ENCODE results near the gene TSNAX. TPM values are rescaled to one million over a fixed set of nuclear protein-coding genes. Genes with fewer than 3 reads are reported as not detected.
A peak's percentile ranks its signal among the peaks of the same experiment; 100 is the strongest.

Gene TSNAX
- total RNA-seq, 1 experiment from 2014 or later = 38.0 TPM

DNA sequence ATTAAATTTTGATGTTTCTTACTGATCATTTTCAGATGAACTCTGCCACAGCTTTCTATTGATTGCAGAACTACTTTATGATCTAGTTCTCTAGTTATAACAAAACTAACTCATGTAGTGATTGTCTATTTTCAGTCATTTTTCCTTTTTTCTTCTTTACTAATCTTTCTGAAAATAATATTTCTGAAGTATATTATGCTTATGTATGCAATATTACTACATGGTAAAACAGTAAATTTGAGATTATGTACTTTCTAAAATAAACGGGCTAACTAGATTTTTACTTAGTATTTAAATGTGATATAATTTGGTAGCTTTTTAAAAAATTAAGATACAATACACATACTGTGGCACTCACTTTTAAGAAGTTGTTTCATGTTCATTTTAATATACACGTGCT, 7.6 kb downstream of the TSNAX start:
- H3K36me3 Mint-ChIP-seq = peaks cover 63% of the 10 kb centered on the region
- ATAC-seq = no peak
- TF ChIP-seq, protein P1, sequence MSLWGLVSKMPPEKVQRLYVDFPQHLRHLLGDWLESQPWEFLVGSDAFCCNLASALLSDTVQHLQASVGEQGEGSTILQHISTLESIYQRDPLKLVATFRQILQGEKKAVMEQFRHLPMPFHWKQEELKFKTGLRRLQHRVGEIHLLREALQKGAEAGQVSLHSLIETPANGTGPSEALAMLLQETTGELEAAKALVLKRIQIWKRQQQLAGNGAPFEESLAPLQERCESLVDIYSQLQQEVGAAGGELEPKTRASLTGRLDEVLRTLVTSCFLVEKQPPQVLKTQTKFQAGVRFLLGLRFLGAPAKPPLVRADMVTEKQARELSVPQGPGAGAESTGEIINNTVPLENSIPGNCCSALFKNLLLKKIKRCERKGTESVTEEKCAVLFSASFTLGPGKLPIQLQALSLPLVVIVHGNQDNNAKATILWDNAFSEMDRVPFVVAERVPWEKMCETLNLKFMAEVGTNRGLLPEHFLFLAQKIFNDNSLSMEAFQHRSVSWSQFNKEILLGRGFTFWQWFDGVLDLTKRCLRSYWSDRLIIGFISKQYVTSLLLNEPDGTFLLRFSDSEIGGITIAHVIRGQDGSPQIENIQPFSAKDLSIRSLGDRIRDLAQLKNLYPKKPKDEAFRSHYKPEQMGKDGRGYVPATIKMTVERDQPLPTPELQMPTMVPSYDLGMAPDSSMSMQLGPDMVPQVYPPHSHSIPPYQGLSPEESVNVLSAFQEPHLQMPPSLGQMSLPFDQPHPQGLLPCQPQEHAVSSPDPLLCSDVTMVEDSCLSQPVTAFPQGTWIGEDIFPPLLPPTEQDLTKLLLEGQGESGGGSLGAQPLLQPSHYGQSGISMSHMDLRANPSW (CRISPR knock-in tag; conservative IDR thresholded peaks at IDR 0.05; ENCODE audit: low read depth) = no peak
- TF ChIP-seq SMAD3 (CRISPR knock-in tag; IDR thresholded peaks at IDR 0.05; ENCODE audit: borderline replicate concordance) (no peak), ATF6 (CRISPR knock-in tag; IDR thresholded peaks at IDR 0.05) (no peak), FOXJ3 (CRISPR knock-in tag; IDR thresholded peaks at IDR 0.05; ENCODE audit: borderline replicate concordance) (no peak), NFE2L1 (CRISPR knock-in tag; IDR thresholded peaks at IDR 0.05) (no peak), SP1 (CRISPR knock-in tag; conservative IDR thresholded peaks at IDR 0.05) (no peak), ZNF263 (CRISPR knock-in tag; IDR thresholded peaks at IDR 0.05; ENCODE audit: low read depth) (no peak), SMAD4 (CRISPR knock-in tag; IDR thresholded peaks at IDR 0.05) (no peak), PRRX2 (CRISPR knock-in tag; IDR thresholded peaks at IDR 0.05) (no peak), ZNF423 (CRISPR knock-in tag; IDR thresholded peaks at IDR 0.05) (no peak), ZSCAN18 (CRISPR knock-in tag; IDR thresholded peaks at IDR 0.05) (no peak), FOXP4 (CRISPR knock-in tag; IDR thresholded peaks at IDR 0.05) (no peak)
- TF ChIP-seq, protein P2, sequence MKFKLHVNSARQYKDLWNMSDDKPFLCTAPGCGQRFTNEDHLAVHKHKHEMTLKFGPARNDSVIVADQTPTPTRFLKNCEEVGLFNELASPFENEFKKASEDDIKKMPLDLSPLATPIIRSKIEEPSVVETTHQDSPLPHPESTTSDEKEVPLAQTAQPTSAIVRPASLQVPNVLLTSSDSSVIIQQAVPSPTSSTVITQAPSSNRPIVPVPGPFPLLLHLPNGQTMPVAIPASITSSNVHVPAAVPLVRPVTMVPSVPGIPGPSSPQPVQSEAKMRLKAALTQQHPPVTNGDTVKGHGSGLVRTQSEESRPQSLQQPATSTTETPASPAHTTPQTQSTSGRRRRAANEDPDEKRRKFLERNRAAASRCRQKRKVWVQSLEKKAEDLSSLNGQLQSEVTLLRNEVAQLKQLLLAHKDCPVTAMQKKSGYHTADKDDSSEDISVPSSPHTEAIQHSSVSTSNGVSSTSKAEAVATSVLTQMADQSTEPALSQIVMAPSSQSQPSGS (CRISPR knock-in tag; IDR thresholded peaks at IDR 0.05; ENCODE audit: borderline replicate concordance, low read depth) = no peak
- H3K9me3 Mint-ChIP-seq = peaks cover 10% of the 10 kb centered on the region
- H3K27me3 Mint-ChIP-seq (ENCODE audit: low read depth) = no peaks in the 10 kb centered on the region
- ChIA-PET CTCF (no interaction called here), POLR2A (interaction anchor here (0.6 kb wide), 1 partner anchor 132 kb away, joined by 3 read pairs; no protein-coding TSS in a partner anchor)
- no peaks in the 10 kb centered on the region for H3K4me1 Mint-ChIP-seq
- no peak overlapping the region for H3K4me3 Mint-ChIP-seq
- no peak for DNase-seq (ENCODE audit: low spot score)
- 0 out of 2 replicates have a peak overlapping the region, but pooled peaks have one; percentile 49 for H3K27ac Mint-ChIP-seq

DNA sequence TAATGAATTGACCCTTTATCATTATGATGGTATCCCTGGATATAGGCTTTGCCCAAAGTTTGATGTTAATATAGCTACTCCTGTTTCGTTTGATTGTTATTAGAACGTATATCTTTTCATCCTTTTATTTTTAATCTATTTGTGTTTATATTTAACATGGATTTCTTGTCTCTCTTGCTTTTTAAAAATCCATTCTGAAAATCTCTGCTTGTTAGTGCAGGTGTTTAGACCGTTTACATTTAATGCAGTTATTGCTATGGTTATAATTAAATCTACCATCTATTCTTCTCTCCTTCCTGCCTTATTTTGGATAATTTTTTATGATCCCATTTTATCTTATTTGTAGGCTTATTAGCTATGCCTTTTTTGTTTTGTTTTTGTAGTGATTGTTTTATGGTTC, 12.4 kb downstream of the TSNAX start:
- H3K4me3 Mint-ChIP-seq = no peak overlapping the region
- CTCF ChIA-PET = no interaction called here
- no peak overlapping the region for H3K27ac Mint-ChIP-seq
- TF ChIP-seq NR3C1 (CRISPR knock-in tag; conservative IDR thresholded peaks at IDR 0.05; ENCODE audit: low read depth) = no peak
- no peak for ATAC-seq
- H3K4me1 Mint-ChIP-seq = no peaks in the 10 kb centered on the region
- POLR2A ChIA-PET = no interaction called here
- H3K27me3 Mint-ChIP-seq (ENCODE audit: low read depth) = no peaks in the 10 kb centered on the region
- H3K9me3 Mint-ChIP-seq = peaks cover 11% of the 10 kb centered on the region
- peaks cover 65% of the 10 kb centered on the region for H3K36me3 Mint-ChIP-seq
- no peak for DNase-seq (ENCODE audit: low spot score)

All from WTC11 (cell line).